OCI-LY3 (cell line): ENCODE measurements around the gene RBM17.

Source experiments
- EZH2phosphoT487 ChIP-seq: fragments of 200-600 bp; shearing (Covaris generic); IDR thresholded peaks from 2 replicates; pipeline ENCODE4 v1.6.1; 2018; ENCODE audit warnings: antibody characterized with exemption, mixed run types, low read depth
- TF ChIP-seq, protein P1 (sequence below): fragments of 200-600, 300-600 bp; sonication (generic); IDR thresholded peaks from 2 replicates; pipeline ENCODE4 v1.5.1; 2014; ENCODE audit warnings: antibody characterized with exemption, low read length, low read depth

DNA sequence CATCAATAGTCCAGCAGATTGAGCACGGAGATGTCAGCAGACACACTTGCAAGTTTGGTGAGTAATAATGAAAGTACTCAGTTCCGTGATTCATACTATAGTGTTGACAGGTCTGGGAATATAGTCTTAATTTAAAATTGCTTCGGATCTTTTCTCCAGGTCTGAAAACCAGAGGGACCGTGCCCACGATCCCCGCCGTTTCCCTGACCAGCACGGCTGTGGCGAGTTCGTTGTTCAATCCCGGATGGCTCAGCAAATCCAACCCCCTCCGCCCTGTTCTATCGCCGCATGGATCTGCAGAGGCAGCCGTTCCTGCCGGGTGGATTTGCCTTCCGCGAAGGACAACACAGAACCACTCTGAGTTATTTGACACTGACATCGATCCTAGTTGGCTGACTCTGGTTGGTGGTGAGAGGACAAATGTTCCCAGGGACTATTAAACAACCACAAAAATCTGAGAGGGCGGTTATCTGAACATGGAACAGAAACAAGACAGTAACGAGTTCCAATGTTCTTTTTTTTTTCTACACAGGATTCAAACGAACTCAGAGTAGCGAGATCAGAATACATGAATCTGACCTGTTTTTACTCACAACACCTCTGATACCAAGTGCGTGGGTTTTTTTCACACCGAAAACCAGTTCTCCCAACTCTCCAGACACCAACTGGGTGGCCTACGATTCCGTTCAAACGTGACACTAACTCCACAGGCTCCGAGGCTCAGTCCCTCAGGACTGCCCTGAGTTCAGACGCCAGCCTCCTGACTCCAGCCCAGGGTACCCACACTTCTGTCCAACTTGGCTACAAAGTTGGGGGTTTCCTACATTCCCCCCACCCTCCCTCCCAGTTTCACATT, 52.7 kb downstream of the RBM17 start:
- TF ChIP-seq EZH2phosphoT487, result no peak
- TF ChIP-seq, protein P1, sequence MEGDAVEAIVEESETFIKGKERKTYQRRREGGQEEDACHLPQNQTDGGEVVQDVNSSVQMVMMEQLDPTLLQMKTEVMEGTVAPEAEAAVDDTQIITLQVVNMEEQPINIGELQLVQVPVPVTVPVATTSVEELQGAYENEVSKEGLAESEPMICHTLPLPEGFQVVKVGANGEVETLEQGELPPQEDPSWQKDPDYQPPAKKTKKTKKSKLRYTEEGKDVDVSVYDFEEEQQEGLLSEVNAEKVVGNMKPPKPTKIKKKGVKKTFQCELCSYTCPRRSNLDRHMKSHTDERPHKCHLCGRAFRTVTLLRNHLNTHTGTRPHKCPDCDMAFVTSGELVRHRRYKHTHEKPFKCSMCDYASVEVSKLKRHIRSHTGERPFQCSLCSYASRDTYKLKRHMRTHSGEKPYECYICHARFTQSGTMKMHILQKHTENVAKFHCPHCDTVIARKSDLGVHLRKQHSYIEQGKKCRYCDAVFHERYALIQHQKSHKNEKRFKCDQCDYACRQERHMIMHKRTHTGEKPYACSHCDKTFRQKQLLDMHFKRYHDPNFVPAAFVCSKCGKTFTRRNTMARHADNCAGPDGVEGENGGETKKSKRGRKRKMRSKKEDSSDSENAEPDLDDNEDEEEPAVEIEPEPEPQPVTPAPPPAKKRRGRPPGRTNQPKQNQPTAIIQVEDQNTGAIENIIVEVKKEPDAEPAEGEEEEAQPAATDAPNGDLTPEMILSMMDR, result no peak
